ENCODE measurements around the gene FAM151A. TPM values are rescaled to one million over a fixed set of nuclear protein-coding genes. Genes with fewer than 3 reads are reported as not detected.

Gene FAM151A
- total and polyA plus RNA-seq, 8 donors = 0.12 to 0.21 TPM; not detected in 6

- ATAC-seq (peak; percentile 95 to 98 (median 96)), FAIRE-seq (peak; percentile 43), DNase-seq (peak; percentile 91 to 100 (median 99))
- 12 to 14% methylated on average over 5 of the region's 5 CpGs for WGBS, 2 donors
- no peak for TF ChIP-seq CTCF (IDR thresholded peaks at IDR 0.05)
- intact Hi-C loops (cut with DNase I) = no loop called here
- Histone ChIP-seq H3K36me3 (no peaks in the 10 kb centered on the region), H3K4me1 (peaks cover 6 to 24% (median 11%) of the 10 kb centered on the region in 3 donors), H3K4me3 (no peak overlapping the region), H3K9me3 (no peaks in the 10 kb centered on the region), H3K27ac (peak overlapping the region; percentile 77 to 92 (median 90)), H3K27me3 (no peaks in the 10 kb centered on the region)
These were observed 41.7 kb downstream of the FAM151A start for GRCh38 chr1:54581621-54582035.

GRCh38 chr1:54580856-54581550 lies 42.3 kb downstream of the FAM151A start:
- peak; percentile 3 to 40 (median 26) for ATAC-seq

DNA sequence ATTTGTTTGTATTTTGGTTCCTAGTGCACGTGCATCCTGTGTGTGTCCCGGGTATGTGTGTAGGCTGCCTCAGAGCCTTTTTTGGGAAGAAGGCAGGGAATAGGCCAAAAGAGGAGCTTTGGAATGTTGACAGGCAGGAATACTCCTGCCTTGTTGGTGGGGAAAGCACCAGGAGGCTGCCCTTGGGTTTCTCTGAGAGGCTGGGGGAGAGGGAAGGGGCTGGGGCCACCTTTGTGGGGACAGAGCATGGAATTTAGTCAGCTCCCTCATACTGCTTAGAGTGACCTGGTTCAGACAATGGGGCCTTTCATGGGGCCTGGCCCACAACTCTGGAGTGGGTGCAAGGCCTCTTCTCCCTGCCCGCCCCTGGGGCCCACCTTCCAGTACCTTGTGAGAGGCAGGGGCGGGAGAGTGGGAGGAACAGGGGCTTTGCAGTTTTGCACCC lies 44.0 kb downstream of the FAM151A start:
- FAIRE-seq = no peak
- intact Hi-C loops (cut with DNase I) = no loop called here
- WGBS, 2 donors = 58 to 64% methylated on average over 4 of the region's 4 CpGs

More at GRCh38 chr1:54580856-54581550, 42.3 kb downstream of the FAM151A start:
- Histone ChIP-seq H3K4me3 (no peak overlapping the region), H3K9me3 (no peaks in the 10 kb centered on the region), H3K27me3 (no peaks in the 10 kb centered on the region), H3K36me3 (no peaks in the 10 kb centered on the region), H3K27ac (peak overlapping the region; percentile 77 to 92 (median 90)), H3K4me1 (peaks cover 6 to 24% (median 11%) of the 10 kb centered on the region in 3 donors)
- intact Hi-C loops (cut with DNase I) = no loop called here
- FAIRE-seq = no peak
- 59 to 76% methylated on average over 11 of the region's 11 CpGs for WGBS, 2 donors
- no peak for TF ChIP-seq CTCF (IDR thresholded peaks at IDR 0.05)
- no peak for DNase-seq

GRCh38 chr1:54577612-54578011 lies 45.7 kb downstream of the FAM151A start:
- no peaks in the 10 kb centered on the region for H3K9me3 ChIP-seq
- intact Hi-C loops (cut with DNase I) = no loop called here
- 14 to 25% methylated on average over 6 of the region's 6 CpGs for WGBS, 2 donors
- peak in 2 of 4 donors; percentile 43 to 45 for ATAC-seq
- DNase-seq = peak; percentile 63 to 91 (median 86)
- no peak overlapping the region for H3K4me3 ChIP-seq
- TF ChIP-seq CTCF (IDR thresholded peaks at IDR 0.05) = no peak
- H3K27me3 ChIP-seq = no peaks in the 10 kb centered on the region
- no peaks in the 10 kb centered on the region for H3K36me3 ChIP-seq
- H3K27ac ChIP-seq = peak overlapping the region in 2 of 4 donors; percentile 50 to 57
- FAIRE-seq = no peak
- H3K4me1 ChIP-seq = peaks cover 6 to 24% (median 11%) of the 10 kb centered on the region in 3 donors

More for the DNA sequence above, 44.0 kb downstream of the FAM151A start:
- DNase-seq (no peak), ATAC-seq (no peak)
- Histone ChIP-seq H3K4me3 (no peak overlapping the region), H3K36me3 (no peaks in the 10 kb centered on the region), H3K9me3 (no peaks in the 10 kb centered on the region), H3K4me1 (peaks cover 6 to 24% (median 11%) of the 10 kb centered on the region in 3 donors), H3K27me3 (no peaks in the 10 kb centered on the region), H3K27ac (no peak overlapping the region)
- no peak for TF ChIP-seq CTCF (IDR thresholded peaks at IDR 0.05)

All from pancreas (tissue), 10 donors.